Neural cell (in vitro differentiated cells): ENCODE results near the gene EIF3I. TPM values are rescaled to one million over a fixed set of nuclear protein-coding genes. Genes with fewer than 3 reads are reported as not detected.

Experiments
- H2AFZ ChIP-seq: fragments of 200-600, 300-800 bp; sonication (generic), shearing (Covaris generic); 2 replicates; pipeline ENCODE4 v1.6.0; 2014; ENCODE audit warnings: low read depth, mild to moderate bottlenecking, antibody characterized with exemption, low read length, moderate library complexity
- H3F3A ChIP-seq: fragments of 200-600 bp; shearing (Covaris generic); 2 replicates; pipeline ENCODE4 v1.6.1; 2016; ENCODE audit warnings: mild to moderate bottlenecking, moderate library complexity, mixed read lengths, antibody characterized with exemption, low read length; ENCODE audit not compliant: insufficient read depth, poor library complexity, severe bottlenecking
- H3K27ac ChIP-seq: fragments of 200-600, 300-800 bp; sonication (generic), shearing (Covaris generic); 2 replicates; pipeline ENCODE4 v1.5.1; 2014; ENCODE audit warnings: mild to moderate bottlenecking, low read length, moderate library complexity
- H3K27me3 ChIP-seq: fragments of 300-800, 200-600 bp; sonication (generic), shearing (Covaris generic); 2 replicates; pipeline ENCODE4 v1.6.0; 2014; ENCODE audit warnings: mild to moderate bottlenecking, low read depth, low read length, moderate library complexity; ENCODE audit not compliant: insufficient read depth
- H3K36me3 ChIP-seq: fragments of 300-800, 200-600 bp; sonication (generic), shearing (Covaris generic); 2 replicates; pipeline ENCODE4 v1.5.1; 2014; ENCODE audit warnings: mild to moderate bottlenecking, antibody characterized with exemption, low read length, moderate library complexity; ENCODE audit not compliant: insufficient read depth
- H3K4me2 ChIP-seq: fragments of 300-800, 200-600 bp; sonication (generic), shearing (Covaris generic); 2 replicates; pipeline ENCODE4 v1.6.0; 2014; ENCODE audit warnings: mild to moderate bottlenecking, low read length
- H3K4me3 ChIP-seq: fragments of 300-800, 200-600 bp; sonication (generic), shearing (Covaris generic); 2 replicates; pipeline ENCODE4 v1.5.1; 2014; ENCODE audit warnings: mild to moderate bottlenecking, low read length, moderate library complexity
- H3K79me2 ChIP-seq: fragments of 200-600 bp; shearing (Covaris generic); replicated peaks from 2 replicates; pipeline ENCODE4 v1.6.0; 2014; ENCODE audit warnings: mild to moderate bottlenecking, low read length, moderate library complexity; ENCODE audit not compliant: insufficient read depth
- H3K9ac ChIP-seq: fragments of 300-800, 200-600 bp; sonication (generic), shearing (Covaris generic); 2 replicates; pipeline ENCODE4 v1.6.1; 2016; ENCODE audit warnings: mild to moderate bottlenecking, low read length, mixed read lengths
- H3K9me2 ChIP-seq: fragments of 200-600 bp; shearing (Covaris generic); 2 replicates; pipeline ENCODE4 v1.6.1; 2016; ENCODE audit warnings: mild to moderate bottlenecking, low read length, mixed read lengths; ENCODE audit not compliant: insufficient read depth
- H3K9me3 ChIP-seq: fragments of 200-600, 300-800 bp; sonication (generic), shearing (Covaris generic); 2 replicates; pipeline ENCODE4 v1.6.1; 2016; ENCODE audit warnings: mild to moderate bottlenecking, mixed run types, low read length, moderate library complexity, mixed read lengths
- H4K20me1 ChIP-seq: fragments of 200-600 bp; shearing (Covaris generic); 2 replicates; pipeline ENCODE4 v1.6.1; 2016; ENCODE audit warnings: mild to moderate bottlenecking, mixed run types; ENCODE audit not compliant: insufficient read depth
- CTCF ChIP-seq: fragments of 450-650 bp; IDR thresholded peaks from 2 replicates; pipeline ENCODE4 v1.5.1; 2014; ENCODE audit warnings: antibody characterized with exemption, mild to moderate bottlenecking, moderate library complexity; ENCODE audit not compliant: poor library complexity, severe bottlenecking
- EP300 ChIP-seq: fragments of 450-650 bp; conservative IDR thresholded peaks from 2 replicates; pipeline ENCODE4 v1.6.1; 2014; ENCODE audit warnings: antibody characterized with exemption, mild to moderate bottlenecking, moderate library complexity; ENCODE audit not compliant: poor library complexity, severe bottlenecking
- EZH2 ChIP-seq: fragments of 200-600, 300-800 bp; shearing (Covaris generic), sonication (generic); IDR thresholded peaks from 2 replicates; pipeline ENCODE4 v1.6.1; 2014; ENCODE audit warnings: antibody characterized with exemption, low read length, borderline replicate concordance, mild to moderate bottlenecking; ENCODE audit not compliant: insufficient read depth, poor library complexity, severe bottlenecking
- MXI1 ChIP-seq: fragments of 450-650 bp; conservative IDR thresholded peaks from 2 replicates; pipeline ENCODE4 v1.6.1; 2014; ENCODE audit warnings: antibody characterized with exemption, mild to moderate bottlenecking; ENCODE audit not compliant: poor library complexity, severe bottlenecking
- POLR2AphosphoS5 ChIP-seq: IDR thresholded peaks from 2 replicates; pipeline ENCODE4 v1.6.1; 2012
- RAD21 ChIP-seq: fragments of 450-650 bp; conservative IDR thresholded peaks from 2 replicates; pipeline ENCODE4 v1.6.1; 2014; ENCODE audit warnings: antibody characterized with exemption, mild to moderate bottlenecking, moderate library complexity
- REST ChIP-seq: IDR thresholded peaks from 2 replicates; pipeline ENCODE4 v1.6.1; 2012; ENCODE audit warnings: borderline replicate concordance
- TAF1 ChIP-seq: IDR thresholded peaks from 2 replicates; pipeline ENCODE4 v1.6.1; 2012; ENCODE audit warnings: low read depth
- polyA plus RNA-seq: library from polyadenylated mRNA; depleted of rRNA; stranded (reverse); fragments of >200 nt; gene quantifications from 2 replicates; pipeline ENCODE4 v1.2.3, GENCODE V29; 2014

EIF3I gene
- polyA plus RNA-seq, 1 donor from 2014 or later = 158 TPM

- Histone ChIP-seq H3K4me3 (no peak overlapping the region), H3K4me2 (no peak overlapping the region), H3K36me3 (no peaks in the 10 kb centered on the region), H3F3A (no peaks in the 10 kb centered on the region), H3K9me3 (no peaks in the 10 kb centered on the region), H3K27me3 (no peaks in the 10 kb centered on the region), H4K20me1 (no peaks in the 10 kb centered on the region), H3K9me2 (no peaks in the 10 kb centered on the region), H2AFZ (no peak overlapping the region), H3K27ac (no peak overlapping the region), H3K9ac (no peak overlapping the region), H3K79me2 (no peaks in the 10 kb centered on the region)
- no peak for TF ChIP-seq EP300
Measured at GRCh38 chr1:32274646-32275340, 52.6 kb downstream of the EIF3I start.

GRCh38 chr1:32275424-32275823 is 53.2 kb downstream of the EIF3I start:
- Histone ChIP-seq H3K4me2 (no peak overlapping the region), H2AFZ (no peak overlapping the region), H3K9ac (no peak overlapping the region), H3F3A (no peaks in the 10 kb centered on the region), H3K36me3 (no peaks in the 10 kb centered on the region), H3K27ac (no peak overlapping the region), H3K9me3 (no peaks in the 10 kb centered on the region), H3K79me2 (no peaks in the 10 kb centered on the region), H4K20me1 (no peaks in the 10 kb centered on the region), H3K4me3 (no peak overlapping the region), H3K9me2 (no peaks in the 10 kb centered on the region), H3K27me3 (no peaks in the 10 kb centered on the region)
- no peak for TF ChIP-seq TAF1
- TF ChIP-seq MXI1 = no peak

- no peaks in the 10 kb centered on the region for H3K9me3 ChIP-seq
- no peaks in the 10 kb centered on the region for H3K79me2 ChIP-seq
- H4K20me1 ChIP-seq = no peaks in the 10 kb centered on the region
- no peak overlapping the region for H3K4me2 ChIP-seq
- H3F3A ChIP-seq = no peaks in the 10 kb centered on the region
- H3K27me3 ChIP-seq = no peaks in the 10 kb centered on the region
- no peak overlapping the region for H3K9ac ChIP-seq
- H2AFZ ChIP-seq = no peak overlapping the region
- TF ChIP-seq TAF1 (no peak), EP300 (no peak), POLR2AphosphoS5 (no peak), RAD21 (no peak), MXI1 (no peak), REST (no peak), EZH2 (no peak), CTCF (no peak)
- no peaks in the 10 kb centered on the region for H3K9me2 ChIP-seq
- no peak overlapping the region for H3K27ac ChIP-seq
- H3K4me3 ChIP-seq = no peak overlapping the region
- H3K36me3 ChIP-seq = no peaks in the 10 kb centered on the region
Measured at GRCh38 chr1:32276032-32276782, 54.0 kb downstream of the EIF3I start.
